HepG2 (cell line): ENCODE measurements around the gene CACNA2D1. TPM values are rescaled to one million over a fixed set of nuclear protein-coding genes. Genes with fewer than 3 reads are reported as not detected.

Experiments used
- ATAC-seq: fragments of 200-7000 bp; cut with Tn5 transposase; 3 replicates; pipeline ENCODE4 v1.9.1; 2020; ENCODE audit warnings: mild to moderate bottlenecking, moderate library complexity
- BruUV-seq: library from RNA; stranded (reverse); fragments of 400-500 nt; replicated peaks from 2 replicates; lab custom pipeline; 2021; lab: Mats Ljungman, UMichigan
- CTCF ChIA-PET: fragments of 300-600 bp; formaldehyde crosslinking; extraction: SDS; loops from one replicate; lab custom pipeline; 2021; ENCODE audit warnings: low total read pairs, inconsistent platforms, low intra/inter-chr PET ratio; lab: Yijun Ruan, JAX
- POLR2A ChIA-PET: fragments of 350-600 bp; sonication (Branson Sonifier 250); formaldehyde crosslinking; loops from one replicate; lab custom pipeline; 2020; ENCODE audit warnings: antibody characterized with exemption, inconsistent platforms; lab: Yijun Ruan, JAX
- DNase-seq: peaks from one replicate; pipeline ENCODE4 v3.0.0-alpha.2; 2015; ENCODE audit warnings: low spot score
- FAIRE-seq: peaks from 3 replicates; lab custom pipeline; 2011; peaks lifted over from hg19 to GRCh38; lab: Jason Lieb, UNC
- H2AFZ ChIP-seq: one replicate; pipeline ENCODE4 v1.6.1; 2011; ENCODE audit warnings: low read length, inconsistent platforms
- H3K27ac ChIP-seq: fragments of 300-600 bp; 3 replicates; pipeline ENCODE4 v1.8.0; 2011; ENCODE audit warnings: mixed run types, mild to moderate bottlenecking, mixed read lengths, low read length, inconsistent platforms; ENCODE audit not compliant: insufficient read depth; ENCODE audit errors: extremely low read length
- H3K27me3 ChIP-seq, 2 experiments: fragments of 200-600 bp in 1 of 2; 2 replicates in 1 of 2; 3 replicates in 1 of 2; pipeline versions ENCODE4 v1.6.0 to v1.8.0; 2011; ENCODE audit warnings: low read length in 2 of 2, mild to moderate bottlenecking in 2 of 2, moderate library complexity in 2 of 2, inconsistent platforms in 1 of 2; ENCODE audit not compliant: insufficient read depth in 2 of 2, control insufficient read depth in 1 of 2
- H3K36me3 ChIP-seq, 2 experiments: fragments of 200-600 bp in 1 of 2; replicated peaks in 1 of 2; 2 replicates in 1 of 2; 3 replicates in 1 of 2; pipeline versions ENCODE4 v1.5.1 to v1.8.0; 2011; ENCODE audit warnings: low read length in 2 of 2, inconsistent platforms in 1 of 2; ENCODE audit not compliant: insufficient read depth in 2 of 2, control insufficient read depth in 1 of 2
- H3K4me1 ChIP-seq: 2 replicates; pipeline ENCODE4 v1.5.1; 2012; ENCODE audit warnings: low read length, inconsistent platforms; ENCODE audit not compliant: insufficient read depth
- H3K4me2 ChIP-seq: 2 replicates; pipeline ENCODE4 v1.6.0; 2011; ENCODE audit warnings: low read depth, low read length, inconsistent platforms
- H3K4me3 ChIP-seq, 3 experiments: fragments of 200-600 bp in 1 of 3; sonication (generic), shearing (Covaris generic) in 1 of 3; replicated peaks in 1 of 3; 2 replicates each; pipeline ENCODE4 v1.5.1; 2011 to 2016; ENCODE audit warnings: low read length in 3 of 3, inconsistent platforms in 2 of 3, low read depth in 2 of 3, mild to moderate bottlenecking in 2 of 3, control low read depth in 1 of 3, mixed read lengths in 1 of 3; ENCODE audit not compliant: insufficient read depth in 1 of 3
- H3K79me2 ChIP-seq: one replicate; pipeline ENCODE4 v1.6.1; 2011; ENCODE audit warnings: low read length, inconsistent platforms; ENCODE audit not compliant: insufficient read depth
- H3K9ac ChIP-seq: 2 replicates; pipeline ENCODE4 v1.6.0; 2011; ENCODE audit warnings: mild to moderate bottlenecking, low read depth, low read length, inconsistent platforms; ENCODE audit not compliant: insufficient read depth
- H3K9me3 ChIP-seq: 2 replicates; pipeline ENCODE4 v1.5.1; 2012; ENCODE audit warnings: mild to moderate bottlenecking, low read length
- H4K20me1 ChIP-seq: 2 replicates; pipeline ENCODE4 v1.6.0; 2011; ENCODE audit warnings: inconsistent platforms, mild to moderate bottlenecking, low read length, moderate library complexity; ENCODE audit not compliant: insufficient read depth
- FOXJ3 ChIP-seq: sonication (generic); formaldehyde crosslinking; IDR thresholded peaks from 2 replicates; pipeline ENCODE4 v1.4.0; 2020; ENCODE audit warnings: missing genetic modification reagents, mild to moderate bottlenecking, borderline replicate concordance
- HIC2 ChIP-seq: sonication (generic); formaldehyde crosslinking; IDR thresholded peaks from 2 replicates; pipeline ENCODE4 v1.9.0; 2022; ENCODE audit warnings: low read depth, missing genetic modification reagents
- HMG20B ChIP-seq: conservative IDR thresholded peaks from 2 replicates; pipeline ENCODE4 v1.6.1; 2016; ENCODE audit warnings: missing genetic modification reagents, missing compliant biosample characterization
- NFYB ChIP-seq: sonication (generic); formaldehyde crosslinking; IDR thresholded peaks from 2 replicates; pipeline ENCODE4 v1.4.0; 2020; ENCODE audit warnings: missing genetic modification reagents
- NPAS2 ChIP-seq: sonication (generic); formaldehyde crosslinking; IDR thresholded peaks from 2 replicates; pipeline ENCODE4 v1.8.0; 2022; ENCODE audit warnings: mild to moderate bottlenecking, missing genetic modification reagents, borderline replicate concordance
- PAF1 ChIP-seq: IDR thresholded peaks from 2 replicates; pipeline ENCODE4 v1.6.1; 2016; ENCODE audit warnings: missing genetic modification reagents, missing compliant biosample characterization
- PPARG ChIP-seq: conservative IDR thresholded peaks from 2 replicates; pipeline ENCODE4 v1.6.1; 2016; ENCODE audit warnings: missing biosample characterization, missing genetic modification reagents
- REL ChIP-seq: sonication (generic); formaldehyde crosslinking; conservative IDR thresholded peaks from 2 replicates; pipeline ENCODE4 v1.8.0; 2022; ENCODE audit warnings: mild to moderate bottlenecking, missing genetic modification reagents, moderate library complexity
- RFX5 ChIP-seq: IDR thresholded peaks from 2 replicates; pipeline ENCODE4 v1.6.1; 2011; ENCODE audit warnings: low read depth, low read length, improper control_type of control experiment
- SIN3B ChIP-seq: fragments of 150-350 bp; IDR thresholded peaks from 2 replicates; pipeline ENCODE4 v1.6.1; 2014; ENCODE audit warnings: low read length
- SMARCE1 ChIP-seq: fragments of 450-650 bp; IDR thresholded peaks from 2 replicates; pipeline ENCODE4 v1.6.1; 2017; ENCODE audit warnings: borderline replicate concordance
- SNAI1 ChIP-seq: sonication (generic); formaldehyde crosslinking; IDR thresholded peaks from 2 replicates; pipeline ENCODE4 v1.5.0; 2020; ENCODE audit warnings: mild to moderate bottlenecking, missing genetic modification reagents, borderline replicate concordance
- SOX13 ChIP-seq, 3 experiments: fragments of 450-650 bp in 1 of 3; sonication (generic) in 1 of 3; formaldehyde crosslinking in 1 of 3; IDR thresholded peaks in 2 of 3; conservative IDR thresholded peaks in 1 of 3; 2 replicates each; pipeline versions ENCODE4 v1.5.0 to v1.6.1; 2016 to 2020; ENCODE audit warnings: antibody characterized with exemption in 1 of 3, mild to moderate bottlenecking in 1 of 3, missing compliant biosample characterization in 1 of 3, missing genetic modification reagents in 1 of 3, moderate library complexity in 1 of 3
- ZBTB4 ChIP-seq: sonication (generic); formaldehyde crosslinking; IDR thresholded peaks from 2 replicates; pipeline ENCODE4 v1.4.0; 2020; ENCODE audit warnings: missing genetic modification reagents, mild to moderate bottlenecking, borderline replicate concordance
- ZC3H13 ChIP-seq: sonication (generic); formaldehyde crosslinking; IDR thresholded peaks from 2 replicates; pipeline ENCODE4 v1.8.1; 2023; ENCODE audit warnings: mild to moderate bottlenecking, missing genetic modification reagents, moderate library complexity
- ZMYM4 ChIP-seq: sonication (generic); formaldehyde crosslinking; IDR thresholded peaks from 2 replicates; pipeline ENCODE4 v1.8.1; 2023; ENCODE audit warnings: mild to moderate bottlenecking, missing genetic modification reagents
- ZNF180 ChIP-seq: sonication (generic); formaldehyde crosslinking; IDR thresholded peaks from 2 replicates; pipeline ENCODE4 v1.4.0; 2020; ENCODE audit warnings: low read depth, missing genetic modification reagents, borderline replicate concordance
- ZNF496 ChIP-seq: sonication (generic); formaldehyde crosslinking; IDR thresholded peaks from 2 replicates; pipeline ENCODE4 v1.8.1; 2023; ENCODE audit warnings: mild to moderate bottlenecking, moderate library complexity, missing genetic modification reagents; ENCODE audit not compliant: insufficient replicate concordance
- ZNF75D ChIP-seq: sonication (generic); formaldehyde crosslinking; IDR thresholded peaks from 2 replicates; pipeline ENCODE4 v1.8.1; 2023; ENCODE audit warnings: missing genetic modification reagents, mild to moderate bottlenecking, borderline replicate concordance
- WGBS: methylation state at CpG from one replicate; pipeline ENCODE4 v1.1.6; 2017; ENCODE audit warnings: low lambda C conversion rate; 5-methylcytosine and 5-hydroxymethylcytosine counted together
- in situ Hi-C: cut with HindIII; loops from 2 replicates; pipeline ENCODE4 v1.10.0; 2017; ENCODE audit warnings: low pct_unique_long_range_greater_than_20kb; ENCODE audit not compliant: extremely low pct_ligation_motif_present
- intact Hi-C: fragments of 100-400 bp; cut with micrococcal nuclease; formaldehyde crosslinking; loops from one replicate; pipeline ENCODE4 v1.10.0; 2022; ENCODE audit not compliant: unreplicated experiment
- polyA plus RNA-seq, 8 experiments: library from polyadenylated mRNA; depleted of rRNA in 3 of 8; stranded (reverse) in 7 of 8; unstranded in 1 of 8; fragments of >200 nt; fragmentation: Illumina TruSeq in 4 of 8; extraction: Trizol in 4 of 8; gene quantifications; 2 replicates each; pipeline versions ENCODE4 v1.2.1 to v1.2.3, GENCODE V29; 2011 to 2016; ENCODE audit warnings: low read depth in 4 of 8, missing spikeins in 1 of 8, mixed read lengths in 1 of 8; ENCODE audit not compliant: insufficient read depth in 1 of 8
- total RNA-seq, 5 experiments: library from RNA; depleted of rRNA; stranded (reverse); fragments of >200 nt; fragmentation: Illumina TruSeq; extraction: Trizol; gene quantifications; 2 replicates each; pipeline ENCODE4 v1.2.3, GENCODE V29; 2016; ENCODE audit warnings: low read depth in 1 of 5
- TF ChIP-seq, protein P1 (sequence below): IDR thresholded peaks from 2 replicates; pipeline ENCODE4 v1.6.1; 2016; ENCODE audit warnings: low read depth, borderline replicate concordance

The CACNA2D1 gene
- total and polyA plus RNA-seq, 2 of the 13 experiments (the other 11 are each of a cell fraction or from before 2014, with no cell fraction given), result not detected

DNA sequence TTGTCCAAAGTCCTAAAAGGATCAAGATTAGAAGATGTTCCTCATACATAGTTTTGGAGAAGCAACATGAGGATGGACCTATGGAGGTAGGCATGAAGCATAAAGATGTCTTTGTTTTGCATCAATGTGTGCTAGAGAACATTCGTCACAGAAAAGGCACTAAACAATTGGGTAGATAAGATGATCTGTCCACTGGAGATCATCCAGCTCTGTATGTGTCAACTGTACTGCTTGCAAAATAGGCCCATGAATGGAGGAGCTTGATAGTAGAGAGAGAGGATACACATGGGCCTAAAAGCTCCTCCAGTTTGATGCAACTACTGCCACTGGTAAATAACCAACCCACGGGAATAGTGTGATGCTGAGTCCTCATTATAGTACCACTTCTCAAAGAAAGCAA, 387.3 kb downstream of the CACNA2D1 start (continued):
- no peak for TF ChIP-seq NPAS2
- TF ChIP-seq ZNF180 (CRISPR knock-in tag), result no peak
- no peak for TF ChIP-seq HMG20B (CRISPR knock-in tag)
- TF ChIP-seq NFYB, result no peak
- no peak for TF ChIP-seq ZC3H13 (CRISPR knock-in tag)
- TF ChIP-seq PAF1 (CRISPR knock-in tag), result no peak
- TF ChIP-seq REL, result no peak

DNA sequence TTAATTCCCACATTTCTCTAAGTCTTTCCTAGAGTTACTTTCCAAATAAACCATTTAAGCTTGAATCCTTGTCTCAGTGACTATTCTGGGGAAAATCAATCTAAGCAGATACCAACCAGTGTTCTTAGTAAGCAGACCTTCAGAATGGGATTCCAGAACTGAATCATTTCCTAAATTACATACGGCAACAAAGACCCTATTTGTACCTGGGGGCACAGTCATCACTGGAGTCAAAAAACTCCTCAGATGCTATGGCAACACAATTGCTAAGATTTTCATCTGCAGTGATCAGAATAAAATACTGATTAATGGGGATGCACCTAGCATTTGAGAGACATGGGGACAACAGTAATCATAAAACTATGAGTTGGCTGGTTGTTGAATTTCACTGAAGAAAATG, 389.0 kb downstream of the CACNA2D1 start:
- DNase-seq (no peak), FAIRE-seq (no peak), ATAC-seq (no peak)
- Histone ChIP-seq H3K9me3 (no peaks in the 10 kb centered on the region), H3K9ac (no peak overlapping the region), H3K36me3 (no peaks in the 10 kb centered on the region), H2AFZ (no peak overlapping the region), H3K4me1 (no peaks in the 10 kb centered on the region), H3K79me2 (no peaks in the 10 kb centered on the region), H3K27ac (no peak overlapping the region), H3K4me3 (no peak overlapping the region), H4K20me1 (no peaks in the 10 kb centered on the region), H3K27me3 (no peaks in the 10 kb centered on the region), H3K4me2 (no peak overlapping the region)
- in situ Hi-C loops, result no loop called here
- ChIA-PET POLR2A (no interaction called here), CTCF (no interaction called here)
- intact Hi-C loops, result no loop called here
- 50% methylated on average over 1 of the region's 1 CpG for WGBS
- no TSS peak for BruUV-seq
- TF ChIP-seq SOX13 (IDR thresholded peaks at IDR 0.05), result no peak
- TF ChIP-seq SOX13 (CRISPR knock-in tag; conservative IDR thresholded peaks at IDR 0.05 in 1 of 2, IDR thresholded peaks at IDR 0.05 in 1 of 2), result no peak
- TF ChIP-seq SMARCE1, result no peak
- TF ChIP-seq SNAI1 (CRISPR knock-in tag), result no peak
- TF ChIP-seq ZBTB4 (CRISPR knock-in tag), result no peak
- no peak for TF ChIP-seq RFX5
- TF ChIP-seq ZNF75D (CRISPR knock-in tag), result no peak
- no peak for TF ChIP-seq PPARG
- TF ChIP-seq HIC2, result no peak
- TF ChIP-seq ZMYM4 (CRISPR knock-in tag), result no peak
- TF ChIP-seq, protein P1, sequence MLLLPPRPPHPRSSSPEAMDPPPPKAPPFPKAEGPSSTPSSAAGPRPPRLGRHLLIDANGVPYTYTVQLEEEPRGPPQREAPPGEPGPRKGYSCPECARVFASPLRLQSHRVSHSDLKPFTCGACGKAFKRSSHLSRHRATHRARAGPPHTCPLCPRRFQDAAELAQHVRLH (CRISPR knock-in tag), result no peak
- TF ChIP-seq ZNF496 (CRISPR knock-in tag), result no peak
- TF ChIP-seq FOXJ3, result no peak
- no peak for TF ChIP-seq SIN3B
